Loucy (cell line): Measurements from ENCODE around the gene POTEG.
"Not testable (repeated sequence)": the region's sequence is repeated elsewhere in the genome, so short reads cannot be mapped to it uniquely, and the experiment has no call there.

Experiments
- H2AFZ ChIP-seq: fragments of 200-600 bp; sonication (generic); 2 replicates; pipeline ENCODE4 v1.6.0; 2016; ENCODE audit warnings: antibody characterized with exemption, mild to moderate bottlenecking, low read length, moderate library complexity
- H3F3A ChIP-seq: fragments of 200-600 bp; 2 replicates; pipeline ENCODE4 v1.6.0; 2016; ENCODE audit warnings: antibody characterized with exemption, low read depth, mild to moderate bottlenecking
- H3K27me3 ChIP-seq: fragments of 200-600 bp; sonication (generic); 2 replicates; pipeline ENCODE4 v1.6.1; 2014; ENCODE audit warnings: low read length, mild to moderate bottlenecking; ENCODE audit not compliant: insufficient read depth, poor library complexity, severe bottlenecking
- H3K36me3 ChIP-seq: fragments of 200-600 bp; sonication (generic); 2 replicates; pipeline ENCODE4 v1.6.1; 2016; ENCODE audit warnings: low read length; ENCODE audit not compliant: insufficient read depth
- H3K4me1 ChIP-seq: fragments of 200-600 bp; sonication (generic); 2 replicates; pipeline ENCODE4 v1.5.1; 2014; ENCODE audit warnings: low read length, mild to moderate bottlenecking; ENCODE audit not compliant: insufficient read depth, poor library complexity, severe bottlenecking
- H3K4me2 ChIP-seq: fragments of 200-600 bp; sonication (generic); 2 replicates; pipeline ENCODE4 v1.6.0; 2014; ENCODE audit warnings: antibody characterized with exemption, low read length, low read depth, mild to moderate bottlenecking; ENCODE audit not compliant: poor library complexity, severe bottlenecking
- H3K4me3 ChIP-seq: fragments of 200-600 bp; sonication (generic); 2 replicates; pipeline ENCODE4 v1.5.1; 2014; ENCODE audit warnings: low read length, mild to moderate bottlenecking, mixed read lengths; ENCODE audit not compliant: poor library complexity, severe bottlenecking
- H3K79me2 ChIP-seq: fragments of 200-600 bp; sonication (generic); 2 replicates; pipeline ENCODE4 v1.6.1; 2014; ENCODE audit warnings: low read length; ENCODE audit not compliant: insufficient read depth
- H3K9ac ChIP-seq: fragments of 200-600 bp; sonication (generic); 2 replicates; pipeline ENCODE4 v1.6.0; 2014; ENCODE audit warnings: mild to moderate bottlenecking, low read depth, low read length, moderate library complexity; ENCODE audit not compliant: poor library complexity, severe bottlenecking
- H3K9me2 ChIP-seq: fragments of 200-600 bp; sonication (generic); replicated peaks from 2 replicates; pipeline ENCODE4 v1.6.1; 2016; ENCODE audit warnings: low read depth, low read length, mixed read lengths
- H3K9me3 ChIP-seq: fragments of 200-600 bp; sonication (generic); 2 replicates; pipeline ENCODE4 v1.6.1; 2014; ENCODE audit warnings: mild to moderate bottlenecking, antibody characterized with exemption, low read length, low read depth; ENCODE audit not compliant: insufficient read depth
- H4K20me1 ChIP-seq: fragments of 200-600 bp; sonication (generic); 2 replicates; pipeline ENCODE4 v1.6.0; 2014; ENCODE audit warnings: antibody characterized with exemption, low read length, mild to moderate bottlenecking; ENCODE audit not compliant: insufficient read depth, poor library complexity, severe bottlenecking

Gene POTEG

DNA sequence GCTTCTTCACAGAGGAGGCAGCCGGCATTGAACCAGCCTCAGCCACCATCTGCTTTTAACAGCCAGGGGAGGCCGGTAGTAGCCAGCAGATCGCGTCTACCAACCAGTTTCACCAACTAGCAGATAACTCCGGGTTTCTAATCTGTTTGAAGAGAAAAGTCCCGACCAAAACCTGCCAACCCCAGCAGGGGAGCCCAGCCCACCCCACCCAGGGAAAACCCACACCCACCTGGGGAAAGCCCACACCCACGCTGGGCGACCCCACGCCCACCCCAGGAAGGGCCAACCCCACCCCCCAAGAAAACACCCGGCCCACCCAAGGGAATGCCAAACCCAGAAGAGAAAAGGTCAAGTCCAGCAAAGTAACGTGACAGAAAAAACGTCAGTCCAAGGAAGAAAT is at the start of gene POTEG:
POTEG (minus strand) TSS at position 101 of the 400 bp plus-strand sequence; CDS start at position 49, 52 bp downstream.
- H3K9me3 ChIP-seq, H3F3A ChIP-seq, H3K36me3 ChIP-seq, H3K4me1 ChIP-seq, H3K79me2 ChIP-seq, H3K9ac ChIP-seq, H3K4me2 ChIP-seq, H3K4me3 ChIP-seq, H3K27me3 ChIP-seq, H3K9me2 ChIP-seq, H4K20me1 ChIP-seq, H2AFZ ChIP-seq: not testable (repeated sequence)

DNA sequence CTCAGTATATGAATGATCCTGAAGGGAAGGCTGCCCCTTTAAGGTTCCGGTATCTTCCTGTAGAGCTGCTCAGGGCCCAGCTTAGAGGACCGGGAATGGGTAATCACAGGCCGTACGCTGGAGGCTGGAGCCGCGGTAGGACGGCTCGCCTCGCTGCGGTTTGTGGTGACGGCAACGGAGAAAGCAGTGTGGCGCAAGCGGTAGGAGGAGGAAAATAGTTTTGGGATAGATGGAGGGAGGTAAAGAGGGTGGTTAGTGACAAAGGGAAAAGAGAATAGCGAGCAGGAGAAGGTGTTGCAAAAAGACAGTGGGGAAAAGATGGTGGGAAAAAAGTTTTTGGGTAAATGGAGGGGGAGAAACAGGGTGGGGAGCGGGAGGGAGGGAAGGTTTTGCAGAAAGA is 48.0 kb upstream of the POTEG start:
- not testable (repeated sequence) for H3K27me3 ChIP-seq, H3K9me3 ChIP-seq, H3K36me3 ChIP-seq, H3K79me2 ChIP-seq, H2AFZ ChIP-seq, H3K9me2 ChIP-seq, H3K4me2 ChIP-seq, H3K4me3 ChIP-seq, H3F3A ChIP-seq, H3K4me1 ChIP-seq, H3K9ac ChIP-seq, H4K20me1 ChIP-seq

DNA sequence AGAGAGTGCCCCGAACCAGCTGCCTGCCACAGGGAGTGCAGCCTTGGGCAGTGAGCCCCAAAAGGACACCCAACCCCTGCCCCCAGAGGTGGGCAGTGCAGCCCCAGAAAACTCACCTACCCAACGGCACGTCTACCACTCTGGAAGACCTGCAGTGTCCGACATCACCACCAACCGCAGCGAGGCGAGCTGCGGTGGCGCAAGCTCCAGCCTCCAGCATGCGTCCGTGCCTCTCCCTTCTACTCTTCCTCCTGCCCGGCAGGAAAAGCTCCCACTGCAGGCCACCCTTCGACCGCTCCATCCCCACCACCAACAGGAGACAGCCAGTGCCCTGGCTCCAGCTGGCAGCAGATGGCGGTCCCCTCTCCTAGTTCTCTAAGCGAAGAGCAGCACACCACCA is 47.3 kb upstream of the POTEG start:
- not testable (repeated sequence) for H3K9me2 ChIP-seq, H3K4me3 ChIP-seq, H4K20me1 ChIP-seq, H3K27me3 ChIP-seq, H3K36me3 ChIP-seq, H3K9ac ChIP-seq, H3K4me2 ChIP-seq, H3K4me1 ChIP-seq, H3K79me2 ChIP-seq, H3K9me3 ChIP-seq, H2AFZ ChIP-seq, H3F3A ChIP-seq

DNA sequence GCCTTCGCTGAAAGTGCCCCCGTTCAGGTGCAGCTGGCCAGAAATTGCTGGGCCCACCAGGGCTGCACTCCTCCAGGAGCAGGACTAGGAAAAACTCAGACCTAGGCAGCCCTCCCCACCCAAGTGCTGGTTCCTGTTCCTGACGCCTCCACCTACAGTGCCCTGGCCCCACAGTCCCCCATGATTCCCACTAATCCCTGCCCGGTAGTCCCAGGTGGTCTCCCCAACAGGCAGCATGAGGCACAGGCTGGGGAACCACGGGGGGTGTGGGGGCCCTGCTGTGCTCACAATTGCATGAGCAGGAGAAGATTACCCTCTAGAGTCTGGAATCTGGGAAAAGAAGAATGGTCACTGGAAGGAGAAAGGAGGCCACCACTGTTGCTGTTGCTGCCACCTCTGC is 46.4 kb upstream of the POTEG start:
- H3F3A ChIP-seq, H2AFZ ChIP-seq, H4K20me1 ChIP-seq, H3K9me3 ChIP-seq, H3K36me3 ChIP-seq, H3K79me2 ChIP-seq, H3K4me3 ChIP-seq, H3K4me2 ChIP-seq, H3K4me1 ChIP-seq, H3K27me3 ChIP-seq, H3K9ac ChIP-seq, H3K9me2 ChIP-seq: not testable (repeated sequence)

DNA sequence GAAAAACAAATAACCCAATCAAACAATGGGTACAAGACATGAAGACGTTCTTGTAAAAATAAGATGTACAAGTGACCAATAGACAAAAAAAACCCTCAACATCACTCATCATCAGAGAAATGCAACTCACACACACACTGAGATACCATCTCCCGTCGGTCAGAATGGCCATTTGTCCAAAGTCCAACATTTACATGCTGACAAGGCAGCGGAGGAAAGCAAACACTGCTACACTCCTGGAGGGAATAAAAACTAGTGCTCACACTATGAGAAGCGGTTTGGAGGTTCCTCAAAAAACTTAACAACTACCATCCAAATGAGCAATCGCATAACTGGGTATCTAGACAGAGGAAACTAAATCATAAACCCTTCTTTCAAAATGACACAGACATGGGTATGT is 11.6 kb upstream of the POTEG start:
- not testable (repeated sequence) for H3K4me1 ChIP-seq, H3F3A ChIP-seq, H3K9ac ChIP-seq, H3K36me3 ChIP-seq, H3K9me2 ChIP-seq, H3K79me2 ChIP-seq, H4K20me1 ChIP-seq, H3K4me2 ChIP-seq, H3K4me3 ChIP-seq, H2AFZ ChIP-seq, H3K27me3 ChIP-seq, H3K9me3 ChIP-seq

DNA sequence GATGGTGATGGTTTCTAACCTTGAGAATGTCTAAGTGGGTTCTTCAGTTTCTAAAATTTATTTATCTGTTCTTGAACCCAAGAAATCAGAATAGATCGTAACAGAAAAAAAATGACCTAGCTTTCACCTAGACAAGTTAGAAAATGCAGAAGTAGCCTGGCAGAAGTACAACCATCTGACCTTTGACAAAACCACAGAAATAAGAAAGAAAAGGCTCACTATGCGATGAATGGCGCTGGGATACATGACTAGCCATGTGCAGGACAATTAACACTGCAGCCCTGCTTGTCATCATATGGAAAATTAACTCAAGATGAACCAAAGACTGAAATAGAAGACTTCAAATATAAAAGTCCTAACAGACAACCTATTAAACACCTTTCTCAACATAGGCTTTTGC is 5.7 kb upstream of the POTEG start:
- H3K4me1 ChIP-seq, H3K9me2 ChIP-seq, H2AFZ ChIP-seq, H3K36me3 ChIP-seq, H3K4me2 ChIP-seq, H3K9me3 ChIP-seq, H3F3A ChIP-seq, H4K20me1 ChIP-seq, H3K9ac ChIP-seq, H3K27me3 ChIP-seq, H3K4me3 ChIP-seq, H3K79me2 ChIP-seq: not testable (repeated sequence)

DNA sequence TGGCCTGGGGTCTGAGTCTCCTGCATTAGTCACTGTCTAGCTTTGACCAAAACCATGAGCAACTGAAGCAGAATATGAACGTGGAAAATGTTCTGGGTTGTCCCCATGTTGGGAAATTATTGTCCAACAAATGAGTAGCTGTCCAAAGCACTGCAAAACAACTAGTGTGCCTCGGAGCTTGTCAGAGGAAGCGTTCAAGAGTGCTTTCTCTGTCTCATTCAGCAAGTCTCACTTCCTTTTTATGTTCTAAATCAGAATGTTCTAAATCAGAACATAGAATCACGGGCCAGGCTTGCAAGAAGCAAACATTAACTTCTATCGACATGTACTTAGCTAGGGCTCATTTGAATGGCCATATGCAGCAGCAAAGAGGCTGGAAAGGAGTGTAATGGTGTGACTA is 5.1 kb upstream of the POTEG start:
- not testable (repeated sequence) for H2AFZ ChIP-seq, H4K20me1 ChIP-seq, H3K27me3 ChIP-seq, H3K79me2 ChIP-seq, H3K4me1 ChIP-seq, H3F3A ChIP-seq, H3K9me2 ChIP-seq, H3K9me3 ChIP-seq, H3K9ac ChIP-seq, H3K4me2 ChIP-seq, H3K36me3 ChIP-seq, H3K4me3 ChIP-seq

DNA sequence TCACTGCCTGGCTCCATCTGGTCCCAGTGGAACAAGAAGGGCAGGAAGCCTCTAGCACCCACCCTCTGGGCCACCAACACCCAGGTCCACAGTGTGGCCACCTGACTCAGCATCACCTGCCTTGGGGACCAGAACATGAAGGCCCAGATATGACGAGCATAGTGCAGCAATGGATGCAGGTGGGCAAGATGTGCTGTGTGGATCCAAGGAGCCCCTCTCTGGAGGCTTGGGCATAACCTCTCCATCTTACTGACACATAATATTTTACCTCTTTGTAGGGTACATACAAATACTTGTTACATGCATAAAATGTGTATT is 2.9 kb upstream of the POTEG start:
- H3K9me2 ChIP-seq, H3K4me2 ChIP-seq, H3K27me3 ChIP-seq, H2AFZ ChIP-seq, H3K4me1 ChIP-seq, H3K4me3 ChIP-seq, H3K9me3 ChIP-seq, H3F3A ChIP-seq, H4K20me1 ChIP-seq, H3K36me3 ChIP-seq, H3K79me2 ChIP-seq, H3K9ac ChIP-seq: not testable (repeated sequence)
